MM.1S (cell line): ENCODE measurements around the gene MCTP2.

Source experiments
- EZH2 ChIP-seq: fragments of 300-600 bp; sonication (generic); optimal IDR thresholded peaks from 2 replicates; pipeline ENCODE3; 2017; ENCODE audit warnings: low read depth, mild to moderate bottlenecking, antibody characterized with exemption, low read length, mixed read lengths
- EZH2phosphoT487 ChIP-seq: fragments of 300-600 bp; sonication (generic); IDR thresholded peaks from 2 replicates; pipeline ENCODE4 v1.6.1; 2018; ENCODE audit warnings: antibody characterized with exemption, low read length
- TF ChIP-seq, protein P1 (sequence below): fragments of 300-600 bp; sonication (generic); IDR thresholded peaks from 2 replicates; pipeline ENCODE4 v1.5.1; 2016; ENCODE audit warnings: antibody characterized with exemption, low read length, mixed read lengths

DNA sequence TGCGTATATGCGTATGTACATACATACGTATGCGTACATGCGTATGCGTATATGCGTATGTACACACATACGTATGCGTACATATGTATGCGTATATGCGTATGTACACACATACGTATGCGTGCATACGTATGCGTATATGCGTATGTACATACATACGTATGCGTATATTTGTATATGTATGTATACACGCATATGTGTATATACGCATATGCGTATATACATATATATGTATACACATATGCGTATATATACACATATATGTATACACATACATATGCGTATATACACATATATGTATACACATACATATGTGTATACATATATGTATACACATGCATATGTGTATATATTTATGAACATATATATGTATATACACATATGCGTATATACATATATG is 12.1 kb downstream of the MCTP2 start:
- TF ChIP-seq, protein P1, sequence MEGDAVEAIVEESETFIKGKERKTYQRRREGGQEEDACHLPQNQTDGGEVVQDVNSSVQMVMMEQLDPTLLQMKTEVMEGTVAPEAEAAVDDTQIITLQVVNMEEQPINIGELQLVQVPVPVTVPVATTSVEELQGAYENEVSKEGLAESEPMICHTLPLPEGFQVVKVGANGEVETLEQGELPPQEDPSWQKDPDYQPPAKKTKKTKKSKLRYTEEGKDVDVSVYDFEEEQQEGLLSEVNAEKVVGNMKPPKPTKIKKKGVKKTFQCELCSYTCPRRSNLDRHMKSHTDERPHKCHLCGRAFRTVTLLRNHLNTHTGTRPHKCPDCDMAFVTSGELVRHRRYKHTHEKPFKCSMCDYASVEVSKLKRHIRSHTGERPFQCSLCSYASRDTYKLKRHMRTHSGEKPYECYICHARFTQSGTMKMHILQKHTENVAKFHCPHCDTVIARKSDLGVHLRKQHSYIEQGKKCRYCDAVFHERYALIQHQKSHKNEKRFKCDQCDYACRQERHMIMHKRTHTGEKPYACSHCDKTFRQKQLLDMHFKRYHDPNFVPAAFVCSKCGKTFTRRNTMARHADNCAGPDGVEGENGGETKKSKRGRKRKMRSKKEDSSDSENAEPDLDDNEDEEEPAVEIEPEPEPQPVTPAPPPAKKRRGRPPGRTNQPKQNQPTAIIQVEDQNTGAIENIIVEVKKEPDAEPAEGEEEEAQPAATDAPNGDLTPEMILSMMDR: no peak
- TF ChIP-seq EZH2: no peak
- TF ChIP-seq EZH2phosphoT487: no peak
